ENCODE results near the gene YPEL2. TPM values are rescaled to one million over a fixed set of nuclear protein-coding genes. Genes with fewer than 3 reads are reported as not detected.

YPEL2 gene
- total RNA-seq, 4 donors from 2014 or later: 35.5 to 47.1 (median 40.6) TPM

DNA sequence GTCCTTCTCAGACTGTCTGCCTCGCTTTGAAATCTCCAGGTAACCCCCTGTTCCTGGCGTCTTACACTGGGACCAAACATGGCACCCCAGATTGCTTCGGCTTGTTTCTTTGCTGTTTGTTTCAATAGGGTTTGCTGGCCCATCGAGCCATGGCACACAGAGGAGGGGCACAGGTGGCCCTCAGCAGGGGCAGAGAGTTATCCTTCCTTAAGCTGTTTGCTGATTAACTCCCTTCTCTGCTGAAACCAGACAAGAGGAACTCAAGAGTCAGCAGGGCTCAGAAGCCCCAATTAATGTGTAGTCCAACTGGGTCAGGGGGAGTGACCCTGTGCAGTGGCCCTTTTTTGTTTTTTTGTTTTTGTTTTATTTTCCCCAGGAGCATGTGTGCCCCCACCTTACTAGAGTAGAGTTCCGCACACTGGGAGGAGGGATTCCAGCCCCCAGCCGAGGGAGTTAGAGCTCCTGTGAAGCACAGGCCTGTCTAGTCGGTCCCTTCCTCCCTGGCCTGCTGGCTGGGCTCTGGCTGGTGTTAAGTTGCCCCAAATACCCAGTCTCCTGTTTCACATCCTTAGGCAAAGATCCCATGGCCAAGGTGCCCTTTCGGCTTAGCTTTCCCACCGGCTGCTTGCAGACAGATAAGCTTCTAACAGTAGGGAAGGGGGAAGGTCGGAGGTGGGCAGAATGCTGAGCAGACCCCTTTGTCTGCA, 39.3 kb downstream of the YPEL2 start:
- H3K36me3 ChIP-seq: no peaks in the 10 kb centered on the region
- 59 to 64% methylated on average over 5 to 8 of the region's 10 CpGs for WGBS, 2 donors (ENCODE audit: low coverage in 1 of 2)
- ATAC-seq: no peak
- TF ChIP-seq POLR2A (IDR thresholded peaks at IDR 0.05) (no peak), EP300 (IDR thresholded peaks at IDR 0.05) (no peak), POLR2AphosphoS5 (IDR thresholded peaks at IDR 0.05) (no peak)
- TF ChIP-seq, protein P1, sequence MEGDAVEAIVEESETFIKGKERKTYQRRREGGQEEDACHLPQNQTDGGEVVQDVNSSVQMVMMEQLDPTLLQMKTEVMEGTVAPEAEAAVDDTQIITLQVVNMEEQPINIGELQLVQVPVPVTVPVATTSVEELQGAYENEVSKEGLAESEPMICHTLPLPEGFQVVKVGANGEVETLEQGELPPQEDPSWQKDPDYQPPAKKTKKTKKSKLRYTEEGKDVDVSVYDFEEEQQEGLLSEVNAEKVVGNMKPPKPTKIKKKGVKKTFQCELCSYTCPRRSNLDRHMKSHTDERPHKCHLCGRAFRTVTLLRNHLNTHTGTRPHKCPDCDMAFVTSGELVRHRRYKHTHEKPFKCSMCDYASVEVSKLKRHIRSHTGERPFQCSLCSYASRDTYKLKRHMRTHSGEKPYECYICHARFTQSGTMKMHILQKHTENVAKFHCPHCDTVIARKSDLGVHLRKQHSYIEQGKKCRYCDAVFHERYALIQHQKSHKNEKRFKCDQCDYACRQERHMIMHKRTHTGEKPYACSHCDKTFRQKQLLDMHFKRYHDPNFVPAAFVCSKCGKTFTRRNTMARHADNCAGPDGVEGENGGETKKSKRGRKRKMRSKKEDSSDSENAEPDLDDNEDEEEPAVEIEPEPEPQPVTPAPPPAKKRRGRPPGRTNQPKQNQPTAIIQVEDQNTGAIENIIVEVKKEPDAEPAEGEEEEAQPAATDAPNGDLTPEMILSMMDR (IDR thresholded peaks at IDR 0.05): no peak
- no peaks in the 10 kb centered on the region for H3K9me3 ChIP-seq
- H3K27me3 ChIP-seq: no peaks in the 10 kb centered on the region
- no peak overlapping the region for H3K4me3 ChIP-seq
- peak overlapping the region; percentile 89 to 99 (median 92) for H3K27ac ChIP-seq
- peaks cover 58 to 100% (median 96%) of the 10 kb centered on the region in 3 donors for H3K4me1 ChIP-seq

DNA sequence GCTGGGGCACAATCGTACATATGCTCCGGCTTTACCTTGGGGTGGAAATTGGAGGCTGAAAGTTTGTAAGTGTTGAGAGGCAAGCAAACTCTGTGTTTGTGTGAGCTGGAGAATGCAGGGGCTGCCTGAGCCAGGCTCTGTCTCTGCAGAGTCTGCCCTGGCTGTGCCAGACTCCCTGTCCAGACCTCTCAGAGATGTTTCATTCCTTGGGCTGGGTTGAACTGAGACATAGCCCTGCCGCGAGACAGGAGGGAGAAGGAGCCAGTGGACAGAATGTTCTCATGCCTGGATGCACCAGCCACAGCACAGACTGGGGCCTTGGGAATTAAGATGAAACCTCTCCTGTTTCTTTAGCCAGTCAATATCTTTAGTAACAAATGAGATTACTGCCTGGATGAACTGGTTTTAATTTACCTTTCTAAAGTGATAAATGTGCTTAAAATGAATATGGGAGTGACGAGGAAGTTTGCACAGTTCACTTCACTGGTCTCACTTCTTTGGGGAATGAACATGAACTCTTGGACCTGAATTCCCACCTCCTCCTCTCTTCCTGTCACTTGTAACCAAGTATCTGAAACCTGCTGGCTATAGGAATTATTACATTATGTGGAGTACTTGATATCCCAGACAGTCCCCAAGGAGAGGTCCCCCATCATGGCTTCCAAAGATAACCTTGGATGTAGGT, 40.1 kb downstream of the YPEL2 start:
- no peaks in the 10 kb centered on the region for H3K27me3 ChIP-seq
- peak overlapping the region; percentile 89 to 99 (median 92) for H3K27ac ChIP-seq
- no peaks in the 10 kb centered on the region for H3K9me3 ChIP-seq
- H3K36me3 ChIP-seq: no peaks in the 10 kb centered on the region
- peak; percentile 81 for ATAC-seq
- no peak overlapping the region for H3K4me3 ChIP-seq
- TF ChIP-seq EP300 (IDR thresholded peaks at IDR 0.05) (no peak), POLR2A (IDR thresholded peaks at IDR 0.05) (peak in 1 of 2 donors; percentile 46), POLR2AphosphoS5 (IDR thresholded peaks at IDR 0.05) (peak; percentile 88)
- TF ChIP-seq, protein P1 (IDR thresholded peaks at IDR 0.05): peak in 1 of 4 experiments; percentile 23
- WGBS, 2 donors (ENCODE audit: low coverage in 1 of 2): 19 to 21% methylated on average over 5 of the region's 5 CpGs
- peaks cover 54 to 100% (median 94%) of the 10 kb centered on the region in 3 donors for H3K4me1 ChIP-seq

DNA sequence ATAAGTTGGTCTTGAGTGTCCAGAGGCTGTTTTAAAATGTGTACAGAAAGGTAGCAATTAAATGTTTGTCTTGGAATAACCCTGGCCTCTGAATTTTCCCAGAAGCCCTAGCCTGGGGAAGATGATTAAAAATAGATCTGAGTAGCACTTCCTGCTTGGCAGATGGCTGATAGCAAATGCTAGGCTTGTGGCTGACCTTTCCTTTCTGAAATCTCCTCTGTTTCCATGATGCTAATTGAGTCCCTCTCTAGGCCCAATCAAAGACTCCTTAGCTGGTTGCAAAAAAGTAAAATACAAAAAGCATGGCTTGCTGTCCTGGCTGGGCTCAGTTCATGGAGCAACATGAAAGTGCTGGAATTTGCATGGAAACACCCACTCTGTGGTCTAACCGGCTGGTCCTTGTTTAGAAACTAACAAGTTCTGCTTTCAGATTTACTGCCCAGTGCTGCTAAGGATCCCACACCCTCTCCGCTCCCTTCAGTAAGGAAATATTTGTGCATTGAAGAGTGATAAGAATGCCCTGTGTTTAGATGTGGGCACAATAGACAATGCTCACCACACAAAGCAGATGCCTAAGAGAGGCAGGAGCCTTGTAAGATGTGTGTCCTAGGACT, 40.8 kb downstream of the YPEL2 start:
- TF ChIP-seq POLR2A (IDR thresholded peaks at IDR 0.05): no peak
- peak; percentile 81 for TF ChIP-seq POLR2AphosphoS5 (IDR thresholded peaks at IDR 0.05)
- TF ChIP-seq, protein P1 (IDR thresholded peaks at IDR 0.05): no peak
- no peak for TF ChIP-seq EP300 (IDR thresholded peaks at IDR 0.05)
- Histone ChIP-seq H3K9me3 (no peaks in the 10 kb centered on the region), H3K4me3 (no peak overlapping the region), H3K36me3 (no peaks in the 10 kb centered on the region), H3K27me3 (no peaks in the 10 kb centered on the region), H3K4me1 (peaks cover 53 to 100% (median 91%) of the 10 kb centered on the region in 3 donors), H3K27ac (peak overlapping the region; percentile 89 to 99 (median 92))
- peak; percentile 68 for ATAC-seq
- WGBS, 2 donors (ENCODE audit: low coverage in 1 of 2): 0 to 5% methylated on average over 2 of the region's 2 CpGs

DNA sequence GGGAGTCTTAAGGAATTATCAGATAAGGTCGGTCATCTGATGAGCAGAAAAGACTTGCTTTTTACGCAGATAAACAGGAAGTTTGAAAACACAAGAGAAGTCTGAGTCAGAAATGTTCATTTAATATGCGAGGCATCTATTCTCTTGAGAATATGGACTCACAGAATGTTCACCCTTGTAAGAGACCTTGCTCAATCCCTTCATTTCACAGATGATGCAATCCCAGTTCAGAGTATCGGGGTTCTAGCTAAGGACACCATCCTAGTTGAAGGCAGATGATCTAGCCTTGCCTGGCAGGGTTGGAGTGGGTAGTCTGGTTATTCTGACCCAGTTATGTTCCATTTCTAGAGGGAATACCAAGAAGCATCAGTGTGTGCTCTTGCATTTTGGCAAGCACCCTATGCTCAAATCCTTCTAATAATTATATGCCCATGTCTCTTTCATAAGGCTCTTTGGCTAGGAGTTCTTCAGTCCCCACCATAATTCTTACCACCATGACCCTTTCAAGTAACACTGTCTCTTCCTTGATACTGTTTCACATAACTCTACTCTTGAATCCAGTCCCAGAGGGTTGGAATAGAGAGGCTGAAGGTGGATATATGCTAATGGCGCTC, 42.5 kb downstream of the YPEL2 start:
- Histone ChIP-seq H3K36me3 (no peaks in the 10 kb centered on the region), H3K9me3 (no peaks in the 10 kb centered on the region), H3K27ac (peak overlapping the region; percentile 89 to 99 (median 92)), H3K4me3 (no peak overlapping the region), H3K27me3 (no peaks in the 10 kb centered on the region), H3K4me1 (peaks cover 57 to 100% (median 91%) of the 10 kb centered on the region in 3 donors)
- ATAC-seq: peak; percentile 65
- 45 to 53% methylated on average over 4 to 5 of the region's 5 CpGs for WGBS, 2 donors (ENCODE audit: low coverage in 1 of 2)
- TF ChIP-seq, protein P1 (IDR thresholded peaks at IDR 0.05): no peak
- TF ChIP-seq POLR2A (IDR thresholded peaks at IDR 0.05): no peak
- no peak for TF ChIP-seq EP300 (IDR thresholded peaks at IDR 0.05)
- TF ChIP-seq POLR2AphosphoS5 (IDR thresholded peaks at IDR 0.05): peak; percentile 78
